GM12878 (cell line): ENCODE data around the gene PRSS33. TPM values are rescaled to one million over a fixed set of nuclear protein-coding genes. Genes with fewer than 3 reads are reported as not detected.
A peak's percentile ranks its signal among the peaks of the same experiment; 100 is the strongest.

Experiments used
- ATAC-seq: fragments of 200-7000 bp; cut with Tn5 transposase; 3 replicates; pipeline ENCODE4 v1.9.1; 2020; ENCODE audit warnings: mild to moderate bottlenecking, moderate library complexity
- BruUV-seq: library from RNA; stranded (reverse); fragments of 400-500 nt; replicated peaks from 2 replicates; lab custom pipeline; 2021; lab: Mats Ljungman, UMichigan
- CTCF ChIA-PET: fragments of 300-600 bp; sonication (Branson Sonifier 250); formaldehyde crosslinking; extraction: SDS; loops from one replicate; lab custom pipeline; 2021; ENCODE audit warnings: inconsistent platforms; lab: Yijun Ruan, JAX
- POLR2A ChIA-PET: fragments of 350-600 bp; formaldehyde crosslinking; extraction: SDS; loops from one replicate; lab custom pipeline; 2021; ENCODE audit warnings: inconsistent platforms; lab: Charles Lee
- RAD21 ChIA-PET: fragments of 300-600 bp; sonication (Branson Sonifier 250); formaldehyde crosslinking; loops from one replicate; lab custom pipeline; 2023; ENCODE audit warnings: antibody characterized with exemption; ENCODE audit not compliant: unreplicated experiment; lab: Charles Lee
- SMC1A ChIA-PET: fragments of 300-600 bp; sonication (Branson Sonifier 250); formaldehyde crosslinking; loops from one replicate; lab custom pipeline; 2023; ENCODE audit not compliant: unreplicated experiment, uncharacterized antibody; lab: Charles Lee
- DNase-seq: peaks from one replicate; pipeline ENCODE4 v3.0.0-alpha.2; 2011; ENCODE audit warnings: low read depth, low spot score
- FAIRE-seq: peaks from 3 replicates; lab custom pipeline; 2011; peaks lifted over from hg19 to GRCh38; lab: Jason Lieb, UNC
- H2AFZ ChIP-seq: 2 replicates; pipeline ENCODE4 v1.6.0; 2011; ENCODE audit warnings: low read depth, low read length, control low read depth; ENCODE audit not compliant: control insufficient read depth
- H3K27ac ChIP-seq: 2 replicates; pipeline ENCODE4 v1.5.1; 2011; ENCODE audit warnings: control low read depth; ENCODE audit not compliant: control insufficient read depth, insufficient read depth
- H3K27me3 ChIP-seq, 2 experiments: replicated peaks in 1 of 2; 2 replicates each; pipeline versions ENCODE4 v1.6.0 to v1.6.1; 2011; ENCODE audit warnings: low read length in 1 of 2; ENCODE audit not compliant: control insufficient read depth in 2 of 2, insufficient read depth in 2 of 2
- H3K36me3 ChIP-seq, 2 experiments: 2 replicates each; pipeline ENCODE4 v1.5.1; 2011; ENCODE audit warnings: low read length in 1 of 2; ENCODE audit not compliant: control insufficient read depth in 2 of 2, insufficient read depth in 2 of 2
- H3K4me1 ChIP-seq: 2 replicates; pipeline ENCODE4 v1.6.1; 2011; ENCODE audit warnings: mild to moderate bottlenecking, low read length, moderate library complexity, mixed read lengths; ENCODE audit not compliant: control insufficient read depth, insufficient read depth
- H3K4me2 ChIP-seq: 2 replicates; pipeline ENCODE4 v1.6.0; 2011; ENCODE audit warnings: control low read depth; ENCODE audit not compliant: control insufficient read depth, insufficient read depth
- H3K4me3 ChIP-seq: fragments of 200-600 bp; sonication (generic); 2 replicates; pipeline ENCODE4 v1.5.1; 2016
- H3K79me2 ChIP-seq: 2 replicates; pipeline ENCODE4 v1.6.0; 2011; ENCODE audit warnings: low read length; ENCODE audit not compliant: control insufficient read depth, insufficient read depth
- H3K9ac ChIP-seq: 2 replicates; pipeline ENCODE4 v1.8.0; 2011; ENCODE audit warnings: low read length, control low read depth, mixed read lengths; ENCODE audit not compliant: control insufficient read depth, insufficient read depth
- H3K9me3 ChIP-seq: replicated peaks from 3 replicates; pipeline ENCODE4 v1.5.1; 2011; ENCODE audit warnings: mild to moderate bottlenecking, low read length; ENCODE audit not compliant: control insufficient read depth, insufficient read depth
- H4K20me1 ChIP-seq: 2 replicates; pipeline ENCODE4 v1.6.0; 2011; ENCODE audit not compliant: control insufficient read depth, insufficient read depth
- CREB1 ChIP-seq: IDR thresholded peaks from 2 replicates; pipeline ENCODE4 v1.6.1; 2012; ENCODE audit warnings: low read depth, mild to moderate bottlenecking, inconsistent platforms
- FOXM1 ChIP-seq: IDR thresholded peaks from 2 replicates; pipeline ENCODE4 v1.6.1; 2012; ENCODE audit warnings: low read depth, mild to moderate bottlenecking, inconsistent platforms, low read length, moderate library complexity
- IRF3 ChIP-seq: fragments of 450-650 bp; IDR thresholded peaks from 2 replicates; pipeline ENCODE4 v1.6.1; 2014; ENCODE audit warnings: mild to moderate bottlenecking
- LARP7 ChIP-seq: fragments of 450-650 bp; IDR thresholded peaks from 2 replicates; pipeline ENCODE4 v1.6.1; 2017; ENCODE audit warnings: mild to moderate bottlenecking
- NBN ChIP-seq: fragments of 450-650 bp; IDR thresholded peaks from 2 replicates; pipeline ENCODE4 v1.6.1; 2016
- NFYA ChIP-seq: IDR thresholded peaks from 2 replicates; pipeline ENCODE4 v1.6.1; 2011; ENCODE audit warnings: low read depth, mild to moderate bottlenecking, low read length, improper control_type of control experiment, borderline replicate concordance
- POLR2A ChIP-seq: IDR thresholded peaks from 2 replicates; pipeline ENCODE4 v1.6.1; 2011; ENCODE audit warnings: low read depth, mild to moderate bottlenecking, low read length
- POLR2AphosphoS5 ChIP-seq: IDR thresholded peaks from 2 replicates; pipeline ENCODE4 v1.6.1; 2011; ENCODE audit warnings: mild to moderate bottlenecking, low read length, inconsistent platforms
- RELA ChIP-seq: fragments of 450-650 bp; IDR thresholded peaks from 2 replicates; pipeline ENCODE4 v1.8.0; 2014; ENCODE audit warnings: borderline replicate concordance; ENCODE audit not compliant: partially characterized antibody
- ZBTB40 ChIP-seq: fragments of 450-650 bp; IDR thresholded peaks from 2 replicates; pipeline ENCODE4 v1.6.1; 2016; ENCODE audit warnings: mild to moderate bottlenecking, moderate library complexity, borderline replicate concordance
- WGBS: methylation state at CpG from one replicate; pipeline ENCODE4 v1.1.6; 2016; ENCODE audit warnings: low lambda C conversion rate; ENCODE audit not compliant: insufficient replicate concordance, insufficient coverage; ENCODE audit errors: missing lambda C conversion rate; 5-methylcytosine and 5-hydroxymethylcytosine counted together
- in situ Hi-C: fragments of 300-500 bp; cut with MboI; formaldehyde crosslinking; loops from 9 replicates; pipeline ENCODE4 v1.14.3; 2018; ENCODE audit warnings: mixed read lengths
- intact Hi-C: fragments of 100-400 bp; cut with micrococcal nuclease; formaldehyde crosslinking; loops from one replicate; pipeline ENCODE4 v1.14.2; 2022; ENCODE audit not compliant: unreplicated experiment
- polyA plus RNA-seq, 11 experiments: library from polyadenylated mRNA; depleted of rRNA in 4 of 11; unstranded in 6 of 11; stranded (reverse) in 5 of 11; fragments of >200 nt; fragmentation: Nextera tagmentation in 4 of 11; fragmentation: Illumina TruSeq in 1 of 11; extraction: Ambion mirVana in 4 of 11; extraction: Trizol in 1 of 11; gene quantifications; 1 replicate in 1 of 11; 2 replicates in 10 of 11; pipeline versions ENCODE4 v1.2.1 to v1.2.3, GENCODE V29; 2011 to 2016; ENCODE audit warnings: inconsistent platforms in 2 of 11, missing spikeins in 2 of 11, low read depth in 1 of 11
- total RNA-seq, 4 experiments: library from RNA; depleted of rRNA in 3 of 4; stranded (reverse); fragments of >200 nt in 3 of 4; fragmentation: Illumina TruSeq in 1 of 4; extraction: Trizol in 1 of 4; gene quantifications; 2 replicates each; pipeline versions ENCODE4 v1.2.1 to v1.2.3, GENCODE V29; 2013 to 2021
- TF ChIP-seq, protein P1 (sequence below): IDR thresholded peaks from 2 replicates; pipeline ENCODE4 v1.6.1; 2011; ENCODE audit warnings: borderline replicate concordance, low read depth, mild to moderate bottlenecking, moderate library complexity, low read length; ENCODE audit not compliant: insufficient read depth, poor library complexity, severe bottlenecking

The PRSS33 gene
- total and polyA plus RNA-seq, 10 of the 15 experiments (the other 5 are each of a cell fraction or from before 2014, with no cell fraction given), result not detected

- H3K27me3 ChIP-seq, result no peaks in the 10 kb centered on the region
- DNase-seq (no peak), ATAC-seq (no peak)
- H3K79me2 ChIP-seq, result peaks cover 47% of the 10 kb centered on the region
- in situ Hi-C loops, result no loop called here
- ChIA-PET SMC1A (no interaction called here), RAD21 (no interaction called here), CTCF (no interaction called here)
- no TSS peak for BruUV-seq
- WGBS, result 99% methylated on average over 42 of the region's 42 CpGs
- no peaks in the 10 kb centered on the region for H3K4me1 ChIP-seq
- peaks cover 5% of the 10 kb centered on the region for H4K20me1 ChIP-seq
- H3K36me3 ChIP-seq, result peaks cover 68 to 86% of the 10 kb centered on the region in 2 experiments
- intact Hi-C loops, result no loop called here
- peaks cover 2% of the 10 kb centered on the region; the same call in 1 of the 3 replicates for H3K9me3 ChIP-seq
- no peak overlapping the region for H3K9ac ChIP-seq
- H3K4me3 ChIP-seq, result no peak overlapping the region
- TF ChIP-seq POLR2AphosphoS5 (peak; percentile 37), POLR2A (peak; percentile 69; the same call in 1 of the 2 replicates), IRF3 (no peak)
- TF ChIP-seq, all 136 proteins: peak for 2
- POLR2A ChIA-PET, result no interaction called here
- no peak overlapping the region for H2AFZ ChIP-seq
- H3K27ac ChIP-seq, result no peak overlapping the region
- H3K4me2 ChIP-seq, result no peak overlapping the region
- FAIRE-seq, result no peak
Measured at GRCh38 chr16:2761886-2762583, 25.3 kb downstream of the PRSS33 start.

DNA sequence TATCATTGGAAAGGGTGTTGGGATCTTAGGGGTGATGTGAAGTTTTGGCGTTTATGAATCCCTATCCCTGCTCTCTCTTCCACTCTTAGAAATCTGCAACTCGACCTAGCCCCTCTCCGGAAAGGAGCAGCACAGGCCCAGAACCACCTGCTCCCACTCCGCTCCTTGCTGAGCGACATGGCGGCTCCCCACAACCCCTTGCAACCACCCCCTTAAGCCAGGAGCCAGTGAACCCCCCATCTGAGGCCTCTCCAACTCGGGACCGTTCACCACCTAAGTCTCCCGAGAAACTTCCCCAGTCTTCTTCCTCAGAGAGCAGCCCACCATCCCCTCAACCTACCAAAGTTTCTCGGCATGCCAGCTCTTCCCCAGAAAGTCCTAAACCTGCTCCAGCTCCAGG lies 25.9 kb downstream of the PRSS33 start:
- FAIRE-seq, result no peak
- no peaks in the 10 kb centered on the region for H3K27me3 ChIP-seq
- ChIA-PET SMC1A (no interaction called here), POLR2A (no interaction called here), RAD21 (no interaction called here), CTCF (no interaction called here)
- no TSS peak for BruUV-seq
- peaks cover 2% of the 10 kb centered on the region; the same call in 1 of the 3 replicates for H3K9me3 ChIP-seq
- H3K9ac ChIP-seq, result no peak overlapping the region
- H3K36me3 ChIP-seq, result peaks cover 67 to 86% of the 10 kb centered on the region in 2 experiments
- H2AFZ ChIP-seq, result no peak overlapping the region
- no peak overlapping the region for H3K4me3 ChIP-seq
- H3K79me2 ChIP-seq, result peaks cover 50% of the 10 kb centered on the region
- WGBS, result 92% methylated on average over 10 of the region's 10 CpGs
- in situ Hi-C loops (no loop called here), intact Hi-C loops (no loop called here)
- ATAC-seq, result no peak
- H3K27ac ChIP-seq, result no peak overlapping the region
- DNase-seq, result no peak
- H4K20me1 ChIP-seq, result peaks cover 10% of the 10 kb centered on the region; the same call in 1 of the 2 replicates
- H3K4me2 ChIP-seq, result no peak overlapping the region
- H3K4me1 ChIP-seq, result peaks cover under 1% of the 10 kb centered on the region; the same call in 1 of the 2 replicates
- TF ChIP-seq, protein P1, sequence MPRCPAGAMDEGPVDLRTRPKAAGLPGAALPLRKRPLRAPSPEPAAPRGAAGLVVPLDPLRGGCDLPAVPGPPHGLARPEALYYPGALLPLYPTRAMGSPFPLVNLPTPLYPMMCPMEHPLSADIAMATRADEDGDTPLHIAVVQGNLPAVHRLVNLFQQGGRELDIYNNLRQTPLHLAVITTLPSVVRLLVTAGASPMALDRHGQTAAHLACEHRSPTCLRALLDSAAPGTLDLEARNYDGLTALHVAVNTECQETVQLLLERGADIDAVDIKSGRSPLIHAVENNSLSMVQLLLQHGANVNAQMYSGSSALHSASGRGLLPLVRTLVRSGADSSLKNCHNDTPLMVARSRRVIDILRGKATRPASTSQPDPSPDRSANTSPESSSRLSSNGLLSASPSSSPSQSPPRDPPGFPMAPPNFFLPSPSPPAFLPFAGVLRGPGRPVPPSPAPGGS, result no peak
- TF ChIP-seq NBN (no peak), RELA (no peak), ZBTB40 (no peak), LARP7 (no peak), NFYA (no peak), CREB1 (no peak), FOXM1 (no peak)
